ENCODE data around the gene RNMT.
"Not testable (repeated sequence)": the region's sequence is repeated elsewhere in the genome, so short reads cannot be mapped to it uniquely, and the experiment has no call there.

DNA sequence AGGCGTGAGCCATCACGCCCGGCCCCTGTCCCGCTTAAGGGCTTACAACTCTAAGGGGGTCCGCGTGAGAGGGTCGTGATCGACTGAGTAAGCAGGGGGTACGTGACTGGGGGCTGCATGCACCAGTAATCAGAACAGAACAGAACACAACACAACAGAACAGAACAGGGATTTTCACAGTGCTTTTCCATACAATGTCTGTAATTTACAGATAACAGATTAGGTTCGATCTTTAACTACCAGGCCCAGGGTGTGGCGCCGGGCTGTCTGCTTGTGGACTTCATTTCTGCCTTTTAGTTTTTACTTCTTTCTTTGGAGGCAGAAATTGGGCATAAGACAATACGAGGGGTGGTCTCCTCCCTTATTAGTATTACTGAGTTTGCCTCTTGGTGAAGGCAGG is 49.1 kb upstream of the RNMT start:
- TF ChIP-seq SUZ12 (IDR thresholded peaks at IDR 0.05; ENCODE audit: extremely low read depth, insufficient read depth, insufficient read length); YY1 (IDR thresholded peaks at IDR 0.05; ENCODE audit: insufficient read depth, insufficient read length); ZNF274 (IDR thresholded peaks at IDR 0.05; ENCODE audit: low read depth, low read length): not testable (repeated sequence)

Data from NT2/D1 (cell line).